K562 (cell line): ENCODE data around the gene FBL. TPM values are rescaled to one million over a fixed set of nuclear protein-coding genes. Genes with fewer than 3 reads are reported as not detected.

Experiments
- CREM ChIP-seq: IDR thresholded peaks from 2 replicates; pipeline ENCODE4 v1.6.1; 2014; ENCODE audit warnings: antibody characterized with exemption, low read depth
- EP300 ChIP-seq: IDR thresholded peaks from 2 replicates; pipeline ENCODE4 v1.6.1; 2012; ENCODE audit warnings: low read length, improper control_type of control experiment
- ETV1 ChIP-seq: fragments of 450-650 bp; conservative IDR thresholded peaks from 2 replicates; pipeline ENCODE4 v1.6.1; 2016; ENCODE audit warnings: missing genetic modification characterization, control low read depth, low read depth, missing compliant biosample characterization
- HDAC2 ChIP-seq: fragments of 450-650 bp; IDR thresholded peaks from 2 replicates; pipeline ENCODE4 v1.6.1; 2016; ENCODE audit warnings: mild to moderate bottlenecking
- HMGN3 ChIP-seq: IDR thresholded peaks from 2 replicates; pipeline ENCODE4 v1.6.1; 2011; ENCODE audit warnings: borderline replicate concordance, low read depth, mild to moderate bottlenecking, mixed read lengths, low read length; ENCODE audit not compliant: insufficient read length; ENCODE audit errors: extremely low read depth
- HNRNPLL ChIP-seq: fragments of 200-400 bp; formaldehyde crosslinking; IDR thresholded peaks from 2 replicates; pipeline ENCODE4 v1.6.1; 2017; ENCODE audit warnings: low read length, low read depth, mild to moderate bottlenecking; ENCODE audit not compliant: poor library complexity, severe bottlenecking
- MEIS2 ChIP-seq: fragments of 450-650 bp; IDR thresholded peaks from 2 replicates; pipeline ENCODE4 v1.6.1; 2014; ENCODE audit warnings: mild to moderate bottlenecking; ENCODE audit not compliant: partially characterized antibody
- MYC ChIP-seq, 2 experiments: fragments of 250-450 bp in 1 of 2; sonication (Bioruptor Pico) in 1 of 2; IDR thresholded peaks; 2 replicates each; pipeline versions ENCODE4 v1.5.1 to v1.6.1; 2012 to 2021; ENCODE audit warnings: low read depth in 2 of 2, borderline replicate concordance in 1 of 2, improper control_type of control experiment in 1 of 2, low read length in 1 of 2, mild to moderate bottlenecking in 1 of 2, moderate library complexity in 1 of 2
- POLR2A ChIP-seq: fragments of 450-650 bp; conservative IDR thresholded peaks from 2 replicates; pipeline ENCODE4 v1.6.1; 2016
- POLR2B ChIP-seq: fragments of 450-650 bp; IDR thresholded peaks from 2 replicates; pipeline ENCODE4 v1.6.1; 2018; ENCODE audit warnings: low read depth; ENCODE audit not compliant: partially characterized antibody
- SAFB ChIP-seq: fragments of 200-400 bp; formaldehyde crosslinking; IDR thresholded peaks from 2 replicates; pipeline ENCODE4 v1.6.1; 2017; ENCODE audit warnings: low read depth, low read length, borderline replicate concordance
- SAP30 ChIP-seq: fragments of 200-600 bp; sonication (generic); IDR thresholded peaks from 2 replicates; pipeline ENCODE4 v1.6.1; 2012; ENCODE audit warnings: borderline replicate concordance, low read depth, mild to moderate bottlenecking, moderate library complexity, low read length, control low read depth, inconsistent platforms; ENCODE audit not compliant: insufficient read depth, poor library complexity, severe bottlenecking
- TOE1 ChIP-seq, 2 experiments: fragments of 450-650 bp in 1 of 2; sonication (generic) in 1 of 2; formaldehyde crosslinking in 1 of 2; IDR thresholded peaks; 2 replicates each; pipeline versions ENCODE4 v1.7.1 to v1.8.0; 2016 to 2022; ENCODE audit warnings: borderline replicate concordance in 2 of 2, mild to moderate bottlenecking in 2 of 2, antibody characterized with exemption in 1 of 2, inconsistent platforms in 1 of 2, low read depth in 1 of 2, missing genetic modification reagents in 1 of 2, moderate library complexity in 1 of 2
- ZBTB17 ChIP-seq: fragments of 450-650 bp; formaldehyde crosslinking; IDR thresholded peaks from 2 replicates; pipeline ENCODE4 v1.4.0; 2020; ENCODE audit warnings: mild to moderate bottlenecking
- ZC3H11A ChIP-seq: IDR thresholded peaks from 2 replicates; pipeline ENCODE4 v1.6.1; 2012; ENCODE audit warnings: low read depth, low read length, improper control_type of control experiment
- polyA plus RNA-seq, 8 experiments: library from polyadenylated mRNA; depleted of rRNA in 4 of 8; stranded (reverse) in 5 of 8; unstranded in 3 of 8; fragments of >200 nt; fragmentation: Nextera tagmentation in 2 of 8; fragmentation: Illumina TruSeq in 1 of 8; extraction: Ambion mirVana in 2 of 8; extraction: Trizol in 1 of 8; gene quantifications; 2 replicates each; pipeline versions ENCODE4 v1.2.1 to v1.2.3, GENCODE V29; 2011 to 2014; ENCODE audit warnings: inconsistent platforms in 1 of 8, missing spikeins in 1 of 8
- total RNA-seq, 7 experiments: library from RNA; depleted of rRNA in 6 of 7; stranded (reverse); fragments of >200 nt in 6 of 7; fragmentation: Illumina TruSeq in 2 of 7; extraction: Trizol in 2 of 7; gene quantifications; 2 replicates each; pipeline versions ENCODE4 v1.2.1 to v1.2.3, GENCODE V29; 2011 to 2021; ENCODE audit warnings: low replicate concordance in 1 of 7
- TF ChIP-seq, protein P1 (sequence below): sonication (generic); formaldehyde crosslinking; IDR thresholded peaks from 2 replicates; pipeline ENCODE4 v1.8.0; 2022; ENCODE audit warnings: mild to moderate bottlenecking, missing genetic modification reagents
- TF ChIP-seq, protein P2 (sequence below), 2 experiments: fragments of 450-650 bp; IDR thresholded peaks; 2 replicates each; pipeline ENCODE4 v1.6.1; 2016
- TF ChIP-seq, protein P3 (sequence below): fragments of 250-450 bp; sonication (Bioruptor Pico); IDR thresholded peaks from 2 replicates; pipeline ENCODE4 v1.4.0; 2020; ENCODE audit warnings: mild to moderate bottlenecking
- TF ChIP-seq, protein P4 (sequence below): fragments of 250-450 bp; sonication (Bioruptor Pico); IDR thresholded peaks from 2 replicates; pipeline ENCODE4 v1.8.0; 2021; ENCODE audit warnings: borderline replicate concordance, mild to moderate bottlenecking, moderate library complexity; ENCODE audit not compliant: poor library complexity, severe bottlenecking

The FBL gene
- total and polyA plus RNA-seq, 9 of the 15 experiments (the other 6 are each of a cell fraction or from before 2014, with no cell fraction given): 201 to 1,696 (median 696) TPM

- TF ChIP-seq SAP30: peak; percentile 47
- peak; percentile 84 for TF ChIP-seq CREM
- no peak for TF ChIP-seq EP300
- peak; percentile 74; the same call in 1 of the 2 replicates for TF ChIP-seq ETV1 (tag)
- TF ChIP-seq ZC3H11A: no peak
- TF ChIP-seq SAFB: peak; percentile 73
- peak; percentile 75 for TF ChIP-seq POLR2B
- TF ChIP-seq ZBTB17: peak; percentile 97
- peak; percentile 87 for TF ChIP-seq POLR2A
- TF ChIP-seq, protein P1, sequence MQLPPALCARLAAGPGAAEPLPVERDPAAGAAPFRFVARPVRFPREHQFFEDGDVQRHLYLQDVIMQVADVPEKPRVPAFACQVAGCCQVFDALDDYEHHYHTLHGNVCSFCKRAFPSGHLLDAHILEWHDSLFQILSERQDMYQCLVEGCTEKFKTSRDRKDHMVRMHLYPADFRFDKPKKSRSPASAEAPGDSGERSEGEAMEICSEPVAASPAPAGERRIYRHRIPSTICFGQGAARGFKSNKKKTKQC: 0 out of 2 replicates have a peak, but pooled peaks have one; percentile 40
- TF ChIP-seq TOE1 (IDR thresholded peaks at IDR 0.05; ENCODE audit: borderline replicate concordance): no peak
- 0 out of 2 replicates have a peak, but pooled peaks have one; percentile 12 for TF ChIP-seq TOE1 (CRISPR knock-in tag; IDR thresholded peaks at IDR 0.05; ENCODE audit: borderline replicate concordance, low read depth)
- TF ChIP-seq, protein P2, sequence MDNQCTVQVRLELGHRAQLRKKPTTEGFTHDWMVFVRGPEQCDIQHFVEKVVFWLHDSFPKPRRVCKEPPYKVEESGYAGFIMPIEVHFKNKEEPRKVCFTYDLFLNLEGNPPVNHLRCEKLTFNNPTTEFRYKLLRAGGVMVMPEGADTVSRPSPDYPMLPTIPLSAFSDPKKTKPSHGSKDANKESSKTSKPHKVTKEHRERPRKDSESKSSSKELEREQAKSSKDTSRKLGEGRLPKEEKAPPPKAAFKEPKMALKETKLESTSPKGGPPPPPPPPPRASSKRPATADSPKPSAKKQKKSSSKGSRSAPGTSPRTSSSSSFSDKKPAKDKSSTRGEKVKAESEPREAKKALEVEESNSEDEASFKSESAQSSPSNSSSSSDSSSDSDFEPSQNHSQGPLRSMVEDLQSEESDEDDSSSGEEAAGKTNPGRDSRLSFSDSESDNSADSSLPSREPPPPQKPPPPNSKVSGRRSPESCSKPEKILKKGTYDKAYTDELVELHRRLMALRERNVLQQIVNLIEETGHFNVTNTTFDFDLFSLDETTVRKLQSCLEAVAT (IDR thresholded peaks at IDR 0.05): peak in 1 of 2 experiments; percentile 99; a peak in 2 of 4 replicates
- TF ChIP-seq, protein P3, sequence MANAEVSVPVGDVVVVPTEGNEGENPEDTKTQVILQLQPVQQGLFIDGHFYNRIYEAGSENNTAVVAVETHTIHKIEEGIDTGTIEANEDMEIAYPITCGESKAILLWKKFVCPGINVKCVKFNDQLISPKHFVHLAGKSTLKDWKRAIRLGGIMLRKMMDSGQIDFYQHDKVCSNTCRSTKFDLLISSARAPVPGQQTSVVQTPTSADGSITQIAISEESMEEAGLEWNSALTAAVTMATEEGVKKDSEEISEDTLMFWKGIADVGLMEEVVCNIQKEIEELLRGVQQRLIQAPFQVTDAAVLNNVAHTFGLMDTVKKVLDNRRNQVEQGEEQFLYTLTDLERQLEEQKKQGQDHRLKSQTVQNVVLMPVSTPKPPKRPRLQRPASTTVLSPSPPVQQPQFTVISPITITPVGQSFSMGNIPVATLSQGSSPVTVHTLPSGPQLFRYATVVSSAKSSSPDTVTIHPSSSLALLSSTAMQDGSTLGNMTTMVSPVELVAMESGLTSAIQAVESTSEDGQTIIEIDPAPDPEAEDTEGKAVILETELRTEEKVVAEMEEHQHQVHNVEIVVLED (CRISPR knock-in tag): peak; percentile 92
- TF ChIP-seq HDAC2: peak; percentile 16; the same call in 1 of the 2 replicates
- TF ChIP-seq HMGN3: peak; percentile 12
- peak; percentile 76 for TF ChIP-seq MEIS2
- TF ChIP-seq HNRNPLL: peak; percentile 54
- peak; percentile 95 for TF ChIP-seq MYC (IDR thresholded peaks at IDR 0.05; ENCODE audit: low read depth, low read length)
- TF ChIP-seq MYC (CRISPR knock-in tag; IDR thresholded peaks at IDR 0.05; ENCODE audit: borderline replicate concordance, low read depth): no peak
- TF ChIP-seq, protein P4, sequence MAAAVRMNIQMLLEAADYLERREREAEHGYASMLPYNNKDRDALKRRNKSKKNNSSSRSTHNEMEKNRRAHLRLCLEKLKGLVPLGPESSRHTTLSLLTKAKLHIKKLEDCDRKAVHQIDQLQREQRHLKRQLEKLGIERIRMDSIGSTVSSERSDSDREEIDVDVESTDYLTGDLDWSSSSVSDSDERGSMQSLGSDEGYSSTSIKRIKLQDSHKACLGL (CRISPR knock-in tag): peak; percentile 14
Measured at GRCh38 chr19:39845933-39846677, at the start of gene FBL (continued).
